HG02943 (cell line): ENCODE results near the gene TTLL12.
"Not testable (repeated sequence)": the region's sequence is repeated elsewhere in the genome, so short reads cannot be mapped to it uniquely, and the experiment has no call there.

Source experiments
- ATAC-seq: cut with Tn5 transposase; IDR thresholded peaks from one replicate; pipeline ENCODE4 v1.9.1; 2021; ENCODE audit warnings: mild to moderate bottlenecking, low read depth, moderate library complexity; ENCODE audit not compliant: unreplicated experiment

TTLL12 gene

DNA sequence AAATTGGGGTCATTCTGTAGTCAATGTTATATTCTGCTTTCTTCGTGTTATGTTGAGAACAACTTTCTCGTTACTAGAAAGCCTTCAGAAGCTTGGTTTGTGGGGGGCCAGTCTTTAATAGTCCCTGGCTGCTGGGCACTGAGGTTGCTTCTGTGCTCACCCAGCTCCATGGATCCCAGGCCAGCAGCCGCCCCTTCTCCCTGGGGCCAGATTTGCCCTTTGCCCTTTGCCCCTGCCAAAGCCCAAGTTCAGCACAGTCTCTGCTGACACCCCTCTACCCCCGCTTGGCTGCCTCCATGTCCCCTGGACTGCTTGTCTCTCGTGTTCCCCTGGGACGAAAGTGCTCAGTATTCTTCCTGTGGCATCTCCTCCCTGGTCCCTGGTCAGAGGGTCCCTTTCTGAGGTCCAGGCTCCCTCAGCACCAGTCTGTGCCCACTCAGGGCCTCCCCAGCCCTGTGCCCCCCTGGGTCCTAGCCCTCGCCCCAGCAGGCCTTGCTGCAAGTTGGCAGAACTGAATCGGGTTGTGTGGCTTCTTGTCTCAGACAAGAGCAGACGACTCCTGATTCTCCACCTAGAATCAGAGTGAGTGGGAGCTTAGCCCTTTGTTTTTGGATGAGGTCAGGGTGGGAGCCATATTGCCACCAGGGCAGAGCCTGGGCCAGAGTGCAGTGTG lies 28.9 kb downstream of the TTLL12 start:
- ATAC-seq: no peak

DNA sequence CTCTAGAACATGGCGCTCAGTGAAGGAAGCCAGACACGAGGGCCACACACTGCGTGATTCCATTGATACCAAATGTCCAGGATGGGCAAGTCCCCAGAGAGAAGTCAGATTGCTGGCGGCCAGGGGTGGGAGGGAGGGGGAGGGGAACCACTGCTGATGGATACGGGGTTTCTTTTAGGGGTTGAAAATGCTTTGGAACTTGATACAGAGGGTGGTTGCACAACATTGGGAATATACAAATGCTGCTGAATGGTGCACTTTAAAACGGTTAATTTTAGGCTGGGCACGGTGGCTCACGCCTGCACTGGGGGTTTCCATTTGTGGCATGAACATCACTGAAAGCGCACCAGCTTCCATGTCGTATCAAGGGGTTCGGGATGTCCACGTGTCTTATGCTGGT lies 30.5 kb downstream of the TTLL12 start:
- no peak for ATAC-seq

GRCh38 chr22:43155789-43156188 lies 31.1 kb downstream of the TTLL12 start:
- no peak for ATAC-seq

DNA sequence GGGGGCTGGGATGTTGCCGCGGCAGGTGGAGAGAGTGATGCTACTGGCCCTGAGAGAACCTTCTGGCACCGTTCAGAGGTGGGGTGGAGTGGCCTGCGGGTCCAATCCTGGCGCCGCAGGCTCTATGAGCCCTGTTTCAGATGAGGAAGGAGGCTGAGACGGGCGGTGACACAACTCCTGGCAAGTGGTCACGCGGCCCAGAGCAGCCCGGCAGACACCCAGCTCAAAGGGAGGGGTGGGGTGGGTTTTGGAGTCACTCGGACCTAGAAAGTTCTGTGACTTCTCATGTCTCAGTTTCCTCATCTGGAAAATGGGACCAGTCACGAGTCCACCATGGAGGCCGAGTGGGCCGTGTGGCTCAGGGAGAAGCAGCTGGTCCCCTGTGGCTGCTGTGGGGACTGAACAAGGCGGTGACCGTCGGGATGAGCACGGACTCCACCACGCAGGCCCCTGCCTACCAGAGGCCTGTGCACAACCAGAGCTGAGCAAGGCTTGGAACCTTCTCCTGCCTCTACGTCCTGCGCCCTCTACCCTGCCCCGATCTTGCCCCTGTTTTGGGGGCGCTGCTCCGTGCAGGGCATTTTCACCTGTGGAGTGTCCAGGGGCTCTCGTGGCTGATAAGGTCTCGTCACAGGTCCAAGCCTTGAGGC lies 31.9 kb downstream of the TTLL12 start:
- ATAC-seq: no peak

DNA sequence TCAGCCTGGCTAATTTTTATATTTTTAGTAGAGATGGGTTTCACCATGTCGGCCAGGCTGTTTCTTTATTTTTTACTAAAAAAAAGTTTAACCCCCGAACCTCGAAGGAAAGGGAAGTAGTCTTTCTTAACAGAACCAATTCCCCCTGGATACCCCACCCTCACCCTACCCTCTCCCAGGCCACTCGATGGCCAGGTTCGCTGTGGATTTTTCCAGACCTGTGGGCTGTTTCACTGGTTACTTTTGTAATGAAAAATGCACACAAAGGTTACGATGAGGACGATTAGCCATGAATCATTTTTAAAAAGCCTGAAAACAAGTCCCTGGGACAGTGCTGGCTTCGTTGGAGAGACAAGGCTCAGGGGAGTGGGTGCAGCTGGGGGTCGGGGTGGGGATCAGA lies 33.0 kb downstream of the TTLL12 start:
- ATAC-seq: no peak

- no peak for ATAC-seq
Observed at GRCh38 chr22:43152357-43153071, 34.4 kb downstream of the TTLL12 start.

DNA sequence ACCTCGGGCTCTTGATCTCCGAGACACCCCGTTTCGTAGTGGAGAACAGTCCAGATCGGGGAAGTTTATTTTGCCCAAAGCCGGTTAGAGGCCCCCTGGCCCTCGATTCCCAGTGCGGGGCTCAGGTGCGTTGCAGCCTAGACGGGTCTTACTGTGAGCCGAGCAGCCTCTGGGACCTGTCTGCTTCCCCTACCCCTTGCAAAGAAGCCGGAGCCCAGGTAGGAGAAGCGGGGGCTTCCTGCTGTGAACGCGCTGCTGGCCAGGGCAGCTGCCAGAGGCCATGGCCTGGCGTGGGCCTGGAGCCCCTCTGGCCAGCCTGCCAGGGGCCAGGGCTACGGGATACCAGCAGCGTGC lies 35.0 kb downstream of the TTLL12 start:
- no peak for ATAC-seq

DNA sequence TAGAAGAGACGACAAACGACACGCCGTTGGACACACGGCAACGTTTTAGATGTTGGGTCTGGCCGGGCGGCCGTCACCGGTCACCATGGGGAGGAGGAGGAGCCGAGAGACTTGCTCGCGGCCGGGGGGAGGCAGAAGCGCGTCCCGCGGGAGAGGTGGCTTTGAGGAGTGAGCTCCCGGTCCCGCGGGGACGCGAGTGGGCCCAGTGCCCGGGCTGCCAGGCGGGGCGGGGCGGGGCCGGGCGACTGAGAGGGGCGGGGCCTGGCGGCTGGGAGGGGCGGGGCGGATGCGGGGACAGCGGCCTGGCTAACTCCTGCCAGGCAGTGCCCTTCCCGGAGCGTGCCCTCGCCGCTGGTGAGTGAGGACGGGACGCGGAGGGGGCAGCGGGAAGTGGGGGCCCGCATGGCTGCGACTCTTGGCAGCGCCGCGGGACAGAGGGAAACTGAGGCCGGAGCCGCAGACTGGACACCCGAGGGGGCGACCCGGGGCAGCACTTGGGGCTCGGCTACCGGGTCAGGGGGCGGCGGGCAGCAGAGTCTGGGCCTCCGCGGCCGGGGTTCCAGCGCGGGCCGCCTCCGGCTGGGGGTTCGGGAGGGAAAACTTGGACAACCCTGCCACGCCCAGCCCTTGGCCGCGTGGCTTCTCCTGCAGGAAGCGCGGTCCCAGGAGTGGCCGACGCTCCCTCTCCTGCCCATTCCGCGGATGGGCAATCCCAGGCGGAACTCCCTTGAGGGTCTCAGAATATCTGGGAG lies 35.5 kb downstream of the TTLL12 start, which contains the start of gene TSPO:
TSS of gene TSPO (plus strand) at position 309 of the 752 bp plus-strand sequence. CDS start 7,680 bp downstream, outside the sequence.
- no peak for ATAC-seq

DNA sequence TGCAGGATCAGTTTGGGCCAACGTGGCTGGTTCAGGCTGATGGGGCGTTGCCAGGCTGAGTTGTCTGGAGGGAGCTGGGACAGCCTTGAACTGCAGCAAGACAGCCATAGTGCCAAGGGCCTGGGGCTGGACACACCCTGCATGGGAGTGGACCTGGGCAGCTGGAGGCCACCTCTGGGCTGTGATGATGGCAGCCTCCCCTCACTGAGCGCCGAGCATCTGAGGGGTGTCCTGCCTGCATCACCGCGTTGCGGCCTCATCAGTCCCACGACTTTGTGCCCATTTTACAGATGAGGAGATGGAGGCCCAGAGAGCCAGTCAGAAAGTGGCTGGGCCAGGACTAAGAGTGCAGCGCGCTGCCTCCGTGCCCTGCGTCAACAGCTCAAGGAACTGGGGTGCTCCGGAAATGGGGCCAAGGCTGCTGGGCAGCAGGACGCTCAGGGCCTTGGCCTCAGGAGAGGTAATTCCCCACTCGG lies 36.2 kb downstream of the TTLL12 start:
- ATAC-seq: no peak

GRCh38 chr22:43148581-43148980 lies 38.4 kb downstream of the TTLL12 start:
- no peak for ATAC-seq

- ATAC-seq: no peak
Observed at GRCh38 chr22:43147821-43148220, 39.1 kb downstream of the TTLL12 start.

DNA sequence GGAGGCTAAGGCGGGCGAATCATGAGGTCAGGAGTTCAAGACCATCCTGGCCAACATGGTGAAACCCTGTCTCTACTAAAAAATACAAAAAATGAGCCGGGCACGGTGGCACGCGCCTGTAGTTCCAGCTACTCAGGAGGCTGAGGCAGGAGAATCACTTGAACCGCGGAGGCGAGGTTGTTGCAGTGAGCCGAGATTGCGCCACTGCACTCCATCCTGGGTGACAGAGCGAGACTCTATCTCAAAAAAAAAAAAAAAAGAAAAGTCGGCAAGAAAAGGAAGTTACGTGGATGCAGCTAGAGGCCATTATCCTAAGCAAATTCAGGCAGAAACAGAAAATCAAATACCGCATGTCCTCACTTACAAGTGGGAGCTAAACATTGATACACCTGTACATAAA lies 40.6 kb downstream of the TTLL12 start:
- ATAC-seq: not testable (repeated sequence)

DNA sequence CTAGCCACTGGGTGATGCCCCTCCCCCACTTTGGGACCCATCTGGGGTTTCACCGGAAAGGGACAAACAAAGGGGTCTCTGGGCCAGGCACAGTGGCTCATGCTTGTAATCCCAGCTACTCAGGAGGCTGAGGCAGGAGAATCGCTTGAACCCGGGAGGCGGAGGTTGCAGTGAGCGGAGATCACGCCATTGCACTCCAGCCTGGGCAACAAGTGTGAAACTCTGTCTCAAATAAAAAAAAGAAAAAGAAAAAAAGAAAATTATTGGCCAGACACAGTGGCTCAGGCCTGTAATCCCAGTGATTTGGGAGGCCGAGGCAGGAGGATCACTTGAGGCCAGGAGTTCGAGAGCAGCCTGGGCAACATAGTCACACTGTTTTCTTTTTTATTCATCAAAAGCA lies 41.6 kb downstream of the TTLL12 start:
- not testable (repeated sequence) for ATAC-seq

DNA sequence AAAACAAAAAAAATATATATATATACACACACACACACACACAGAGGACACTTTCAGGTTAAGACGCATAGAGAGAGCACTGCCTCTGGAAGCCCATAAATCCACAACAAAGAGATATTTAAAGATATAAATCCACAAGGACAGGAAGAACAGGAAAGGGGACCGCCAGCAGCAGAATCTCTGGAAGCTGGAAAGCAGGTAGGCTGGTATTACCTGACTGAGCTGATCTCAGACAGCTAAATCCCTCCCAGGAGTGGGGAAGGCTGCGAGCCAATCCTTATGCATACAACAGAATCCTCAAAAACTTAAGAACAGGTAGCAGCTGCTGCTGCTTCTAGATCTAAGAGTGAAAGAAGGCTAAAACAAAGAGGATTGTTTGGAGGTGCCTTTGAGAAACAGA lies 42.0 kb downstream of the TTLL12 start:
- no peak for ATAC-seq

DNA sequence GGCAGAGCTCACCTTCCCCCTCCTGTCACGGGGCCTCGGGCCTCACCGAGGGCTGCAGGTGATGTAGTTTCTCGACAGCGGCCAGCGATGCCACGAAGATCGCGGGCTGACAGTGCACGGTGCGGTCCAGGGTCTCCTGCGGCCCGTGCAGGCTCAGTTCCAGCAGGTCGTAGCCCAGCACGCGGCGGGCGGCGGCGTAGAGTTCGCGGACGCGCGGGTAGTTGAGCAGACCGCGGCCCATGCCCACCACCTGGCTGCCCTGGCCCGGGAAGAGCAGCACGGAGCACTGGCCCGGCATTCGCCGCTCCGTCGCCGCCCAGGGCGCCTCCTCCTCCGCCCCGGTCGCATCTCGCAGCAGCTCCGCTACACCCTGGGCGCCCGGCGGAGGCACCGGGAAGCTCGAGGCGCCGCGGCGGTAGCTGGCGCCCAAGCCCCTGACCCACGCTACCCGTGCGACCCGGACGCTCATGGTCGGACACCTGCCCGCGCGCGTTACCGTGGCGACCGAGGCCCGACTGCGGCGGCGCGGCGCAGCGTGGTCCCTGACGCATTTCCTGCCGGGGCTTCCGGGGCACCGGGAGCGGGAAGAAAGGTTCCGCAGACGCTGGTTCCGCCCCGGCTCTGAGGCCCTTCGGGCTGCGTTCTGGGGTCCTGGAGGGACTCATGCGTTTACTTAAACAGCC lies 43.9 kb downstream of the TTLL12 start, which contains the start of gene MCAT:
TSS of gene MCAT (minus strand) at position 519 of the 683 bp plus-strand sequence. CDS start at position 469, 50 bp downstream.
- peak; percentile 65 for ATAC-seq

DNA sequence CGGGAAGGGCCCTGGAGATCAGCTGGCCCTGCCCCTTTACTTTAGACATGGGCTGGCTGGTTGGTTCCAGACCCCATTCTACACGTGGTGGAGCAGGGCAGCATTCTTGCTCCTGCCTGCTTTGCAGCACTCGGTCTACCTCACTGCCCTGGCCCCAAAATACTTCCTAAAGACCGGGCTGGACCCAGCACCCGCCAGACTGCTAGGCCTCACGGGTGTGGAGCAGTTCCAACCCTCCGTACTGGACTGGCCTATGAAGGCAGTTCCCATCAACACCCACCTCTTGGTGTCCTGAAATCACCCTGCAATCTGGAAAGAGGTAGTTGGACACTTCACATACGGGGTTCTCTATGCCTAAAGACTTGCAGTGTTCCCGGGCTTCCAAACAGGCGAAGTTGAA lies 50.1 kb downstream of the TTLL12 start:
- no peak for ATAC-seq

DNA sequence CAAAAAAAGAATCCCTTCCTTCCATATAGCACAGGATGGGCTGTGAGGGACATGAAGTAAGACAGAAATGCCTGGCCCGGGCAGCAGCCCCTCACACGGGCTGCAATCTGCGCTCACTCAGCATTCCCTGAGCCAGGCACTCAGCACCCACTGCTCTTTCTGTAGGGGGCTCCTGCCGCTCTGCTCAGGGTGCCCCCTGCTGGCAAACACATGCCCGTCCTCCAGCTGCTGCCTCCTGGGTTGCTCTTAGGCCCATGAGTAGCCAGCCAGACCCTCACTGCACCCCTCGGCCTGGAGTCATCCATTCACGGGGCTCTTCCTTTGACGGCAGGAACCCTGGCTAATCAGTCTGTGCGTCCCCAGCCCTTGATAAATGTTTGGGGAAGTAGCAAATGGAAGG lies 50.7 kb downstream of the TTLL12 start:
- ATAC-seq: no peak

DNA sequence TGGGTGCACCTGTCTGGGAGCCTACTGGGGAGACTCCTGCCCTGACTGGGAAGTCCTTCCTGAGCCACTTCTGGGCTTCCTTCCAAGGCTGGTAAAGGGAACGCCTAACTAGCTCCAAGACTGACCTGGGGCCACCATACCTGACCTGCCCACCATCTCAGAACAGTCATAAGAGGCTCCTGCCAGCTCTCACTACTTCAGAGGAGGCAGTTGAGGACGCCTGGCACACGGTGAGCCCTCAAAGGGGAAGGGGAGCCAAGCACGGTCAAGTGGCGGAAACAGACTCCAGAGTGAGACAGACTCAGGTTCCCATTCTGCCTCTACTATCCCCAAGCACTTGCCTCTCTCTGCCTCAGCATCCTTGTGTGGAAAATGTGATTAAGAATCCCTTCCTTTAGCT lies 51.4 kb downstream of the TTLL12 start:
- ATAC-seq: no peak

DNA sequence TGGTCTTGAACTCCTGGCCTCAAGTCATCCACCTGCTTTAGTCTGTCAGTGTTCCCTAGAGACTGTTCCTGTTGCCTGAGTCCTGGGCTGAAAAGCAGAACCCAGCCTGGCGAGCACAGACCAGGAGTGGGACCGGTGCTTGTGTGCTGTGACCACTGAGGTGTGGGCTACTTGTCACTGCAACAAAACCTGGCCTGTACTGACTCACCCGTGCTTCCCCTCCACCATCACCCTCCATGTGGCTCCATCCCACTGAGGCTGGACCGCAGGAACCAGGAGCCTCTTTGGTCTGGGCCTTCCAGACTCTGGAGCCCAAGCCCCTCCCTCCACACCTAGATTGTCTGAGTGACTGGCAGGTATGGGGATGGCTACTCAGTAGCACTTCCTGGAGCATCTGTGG lies 52.4 kb downstream of the TTLL12 start:
- ATAC-seq: no peak

GRCh38 chr22:43133401-43133800 lies 53.5 kb downstream of the TTLL12 start:
- no peak for ATAC-seq
